HL-60 (cell line): ENCODE measurements around the gene DGKE.

ENCODE experiments used
- DNase-seq, 2 experiments: peaks; one replicate each; pipeline ENCODE4 v3.0.0-alpha.2; 2010 to 2020; ENCODE audit warnings: low read depth in 1 of 2, low spot score in 1 of 2
- H3K27ac ChIP-seq: fragments of 250-450 bp; sonication (Bioruptor Pico); replicated peaks from 2 replicates; pipeline ENCODE4 v1.5.1; 2020; ENCODE audit warnings: mild to moderate bottlenecking, moderate library complexity
- H3K27me3 ChIP-seq: fragments of 250-450 bp; sonication (Bioruptor Pico); 2 replicates; pipeline ENCODE4 v1.5.1; 2021; ENCODE audit warnings: mild to moderate bottlenecking, moderate library complexity; ENCODE audit not compliant: insufficient read depth, poor library complexity, severe bottlenecking
- H3K4me3 ChIP-seq: replicated peaks from 2 replicates; pipeline ENCODE4 v1.5.1; 2011; ENCODE audit warnings: mild to moderate bottlenecking, control low read depth, low read length; ENCODE audit not compliant: insufficient read depth
- CTCF ChIP-seq: IDR thresholded peaks from one replicate; pipeline ENCODE4 v1.5.1; 2011; ENCODE audit warnings: low read length, control low read depth, inconsistent platforms; ENCODE audit not compliant: insufficient read depth
- GABPA ChIP-seq: IDR thresholded peaks from 2 replicates; pipeline ENCODE4 v1.6.1; 2012; ENCODE audit warnings: low read depth
- POLR2AphosphoS5 ChIP-seq: IDR thresholded peaks from 2 replicates; pipeline ENCODE4 v1.6.1; 2012; ENCODE audit warnings: low read depth
- SPI1 ChIP-seq: IDR thresholded peaks from 2 replicates; pipeline ENCODE4 v1.6.1; 2012; ENCODE audit warnings: low read depth, mild to moderate bottlenecking, borderline replicate concordance
- TF ChIP-seq, protein P1 (sequence below): IDR thresholded peaks from 2 replicates; pipeline ENCODE4 v1.6.1; 2012; ENCODE audit warnings: low read depth; ENCODE audit not compliant: insufficient replicate concordance

Gene DGKE

DNA sequence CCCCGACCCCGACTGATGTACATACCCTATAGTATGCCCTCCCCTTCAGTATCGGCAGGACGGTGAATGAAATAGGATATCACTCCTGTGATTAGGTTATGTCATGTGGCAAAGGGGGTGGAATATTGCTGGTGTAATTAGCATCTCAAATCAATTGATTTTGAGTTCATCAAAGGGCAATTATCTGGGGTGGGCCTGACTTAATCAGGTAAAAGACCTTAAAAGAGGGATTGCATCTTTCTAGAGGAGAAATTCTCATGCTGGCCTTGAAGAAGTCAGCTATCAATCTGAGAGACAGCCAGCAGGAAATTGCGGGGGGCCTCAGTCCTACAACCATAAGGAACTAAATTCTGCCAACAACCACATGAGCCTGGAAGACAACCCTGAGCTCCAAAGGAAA lies 69.6 kb downstream of the DGKE start:
- TF ChIP-seq SPI1 (no peak), CTCF (no peak), GABPA (no peak), POLR2AphosphoS5 (no peak)
- TF ChIP-seq, protein P1, sequence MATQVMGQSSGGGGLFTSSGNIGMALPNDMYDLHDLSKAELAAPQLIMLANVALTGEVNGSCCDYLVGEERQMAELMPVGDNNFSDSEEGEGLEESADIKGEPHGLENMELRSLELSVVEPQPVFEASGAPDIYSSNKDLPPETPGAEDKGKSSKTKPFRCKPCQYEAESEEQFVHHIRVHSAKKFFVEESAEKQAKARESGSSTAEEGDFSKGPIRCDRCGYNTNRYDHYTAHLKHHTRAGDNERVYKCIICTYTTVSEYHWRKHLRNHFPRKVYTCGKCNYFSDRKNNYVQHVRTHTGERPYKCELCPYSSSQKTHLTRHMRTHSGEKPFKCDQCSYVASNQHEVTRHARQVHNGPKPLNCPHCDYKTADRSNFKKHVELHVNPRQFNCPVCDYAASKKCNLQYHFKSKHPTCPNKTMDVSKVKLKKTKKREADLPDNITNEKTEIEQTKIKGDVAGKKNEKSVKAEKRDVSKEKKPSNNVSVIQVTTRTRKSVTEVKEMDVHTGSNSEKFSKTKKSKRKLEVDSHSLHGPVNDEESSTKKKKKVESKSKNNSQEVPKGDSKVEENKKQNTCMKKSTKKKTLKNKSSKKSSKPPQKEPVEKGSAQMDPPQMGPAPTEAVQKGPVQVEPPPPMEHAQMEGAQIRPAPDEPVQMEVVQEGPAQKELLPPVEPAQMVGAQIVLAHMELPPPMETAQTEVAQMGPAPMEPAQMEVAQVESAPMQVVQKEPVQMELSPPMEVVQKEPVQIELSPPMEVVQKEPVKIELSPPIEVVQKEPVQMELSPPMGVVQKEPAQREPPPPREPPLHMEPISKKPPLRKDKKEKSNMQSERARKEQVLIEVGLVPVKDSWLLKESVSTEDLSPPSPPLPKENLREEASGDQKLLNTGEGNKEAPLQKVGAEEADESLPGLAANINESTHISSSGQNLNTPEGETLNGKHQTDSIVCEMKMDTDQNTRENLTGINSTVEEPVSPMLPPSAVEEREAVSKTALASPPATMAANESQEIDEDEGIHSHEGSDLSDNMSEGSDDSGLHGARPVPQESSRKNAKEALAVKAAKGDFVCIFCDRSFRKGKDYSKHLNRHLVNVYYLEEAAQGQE, result no peak
- H3K27ac ChIP-seq, result no peak overlapping the region
- no peak overlapping the region for H3K4me3 ChIP-seq
- DNase-seq, result no peak
- no peaks in the 10 kb centered on the region for H3K27me3 ChIP-seq

DNA sequence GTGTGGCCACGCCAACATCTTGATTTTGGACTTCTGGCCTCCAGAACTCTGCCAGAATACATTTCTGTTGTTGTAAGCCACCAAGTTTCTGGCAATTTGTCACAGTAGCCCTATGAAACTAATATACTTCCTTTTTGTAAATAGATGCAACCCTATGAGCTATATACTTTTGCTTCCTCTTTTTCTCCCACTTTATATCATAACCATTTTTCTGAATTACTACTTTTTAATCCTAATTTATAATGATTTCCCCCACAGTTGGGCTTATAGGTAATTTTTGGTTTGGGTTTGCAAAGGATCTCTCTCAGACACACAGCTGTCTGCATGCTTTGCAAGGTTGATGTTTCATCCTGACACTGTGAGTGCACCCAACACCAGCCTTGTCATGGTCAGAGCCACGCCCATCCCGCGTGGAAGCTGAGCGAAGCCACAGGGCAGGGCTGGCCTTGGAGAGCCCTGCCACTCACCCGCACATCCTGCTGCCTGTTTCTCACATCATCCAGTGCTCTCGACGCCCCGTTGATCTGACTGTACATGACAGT lies 74.1 kb downstream of the DGKE start:
- no peak overlapping the region for H3K27ac ChIP-seq
- no peak; the same call in 1 of the 2 replicates for TF ChIP-seq SPI1
- no peak overlapping the region for H3K4me3 ChIP-seq
- H3K27me3 ChIP-seq, result no peaks in the 10 kb centered on the region
- peak; percentile 41 to 83 for DNase-seq

DNA sequence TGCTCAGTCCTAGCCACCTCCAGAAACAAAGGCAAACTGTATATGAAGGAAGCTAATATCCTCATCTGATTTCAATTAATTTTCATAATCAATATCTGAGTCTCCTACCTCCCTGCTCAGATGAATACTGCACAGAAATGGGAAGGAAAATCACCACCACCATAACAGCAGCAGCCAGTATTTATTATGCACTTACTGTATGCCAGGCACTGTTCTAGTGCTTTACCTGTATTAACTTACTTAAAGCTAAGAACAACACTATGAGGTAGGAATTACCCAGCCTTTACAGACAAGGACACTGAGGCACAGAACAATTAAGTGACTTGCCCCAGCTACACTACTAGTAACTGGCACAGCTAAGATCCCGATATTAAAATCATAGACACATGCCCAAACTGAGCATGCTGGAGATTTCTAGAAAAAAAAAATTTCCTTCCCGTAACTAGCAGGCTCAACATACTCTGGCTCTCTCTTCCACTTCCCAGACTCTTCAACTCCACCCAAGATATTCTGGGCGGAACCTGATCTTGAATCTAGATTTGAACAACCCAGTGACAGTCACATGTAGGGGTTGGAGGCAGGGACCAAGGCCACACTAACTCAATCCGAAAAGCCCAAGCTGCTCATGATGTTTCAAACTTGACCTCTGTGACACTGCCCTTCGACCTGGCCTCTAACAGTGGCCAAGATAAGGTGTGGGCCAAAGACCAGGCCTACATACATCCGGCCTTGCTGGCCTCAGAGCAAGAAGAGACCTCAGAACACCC lies 76.0 kb downstream of the DGKE start:
- no peak overlapping the region for H3K4me3 ChIP-seq
- TF ChIP-seq GABPA, result no peak
- no peak for TF ChIP-seq SPI1
- TF ChIP-seq, protein P1, result no peak
- no peak for TF ChIP-seq POLR2AphosphoS5
- TF ChIP-seq CTCF, result no peak
- no peak overlapping the region for H3K27ac ChIP-seq
- H3K27me3 ChIP-seq, result no peaks in the 10 kb centered on the region
- DNase-seq, result no peak

GRCh38 chr17:56910509-56911235 lies 76.7 kb downstream of the DGKE start:
- no peak for DNase-seq
- Histone ChIP-seq H3K4me3 (no peak overlapping the region), H3K27me3 (no peaks in the 10 kb centered on the region), H3K27ac (no peak overlapping the region)
- TF ChIP-seq, protein P1, result no peak
- no peak for TF ChIP-seq GABPA
- no peak for TF ChIP-seq SPI1
- TF ChIP-seq POLR2AphosphoS5, result no peak
- no peak for TF ChIP-seq CTCF
